ENCODE measurements around the gene SPDYE17.
"Not testable (repeated sequence)": the region's sequence is repeated elsewhere in the genome, so short reads cannot be mapped to it uniquely, and the experiment has no call there.

DNA sequence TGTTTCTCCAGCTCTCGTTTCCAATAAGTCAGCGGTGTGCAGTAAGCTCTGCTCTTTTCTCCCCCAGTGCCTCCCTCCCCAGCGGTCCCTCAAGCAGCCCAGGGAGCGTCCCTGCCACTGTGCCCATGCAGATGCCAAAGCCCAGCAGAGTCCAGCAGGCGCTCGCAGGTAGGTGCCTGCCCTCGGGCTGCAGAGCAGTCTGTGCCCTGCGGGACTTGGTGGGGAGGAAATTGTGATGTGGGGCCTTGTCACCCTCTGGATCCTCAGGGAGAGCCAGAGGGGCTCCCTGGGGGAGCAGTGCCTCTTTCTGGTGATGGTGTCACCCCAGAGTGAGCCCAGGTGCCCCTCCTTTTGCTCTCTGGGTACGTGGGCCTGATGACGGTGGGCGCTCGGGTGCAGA lies 42.0 kb downstream of the SPDYE17 start:
- TF ChIP-seq FOXP2 (optimal IDR thresholded peaks at IDR 0.05; ENCODE audit: control extremely low read depth, extremely low read length, insufficient read depth); POLR2AphosphoS5 (IDR thresholded peaks at IDR 0.05; ENCODE audit: borderline replicate concordance, low read depth, low read length); EZH2 (IDR thresholded peaks at IDR 0.05): not testable (repeated sequence)
